ENCODE results near the gene ABCD4. TPM values are rescaled to one million over a fixed set of nuclear protein-coding genes. Genes with fewer than 3 reads are reported as not detected.

ABCD4 gene
- total RNA-seq, 2 experiments from 2014 or later, result 59.6 to 63.0 TPM

DNA sequence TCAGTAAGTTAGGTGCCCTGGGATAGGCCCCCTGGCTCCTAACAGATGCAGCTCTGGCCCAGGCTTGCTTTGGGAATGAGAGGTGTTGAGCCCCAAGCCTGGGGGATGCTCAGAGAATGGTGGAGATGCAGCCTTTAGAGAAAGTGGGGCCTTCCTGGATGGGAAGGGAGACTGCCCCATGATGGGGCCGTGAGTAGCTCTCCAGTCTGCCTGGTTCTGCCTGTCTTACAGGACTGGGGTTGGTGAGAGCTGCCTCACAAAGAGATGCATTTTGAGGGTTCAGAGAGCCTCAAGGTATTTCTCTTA is 45.0 kb upstream of the ABCD4 start:
- ATAC-seq (ENCODE audit: poor library complexity) (no peak), DNase-seq (no peak)
- H3K27ac Mint-ChIP-seq, result no peak overlapping the region
- CTCF ChIA-PET, result no interaction called here
- Histone ChIP-seq H3K27ac (ENCODE audit: low read depth in 1 of 2, low read length in 2 of 2) (no peak overlapping the region), H3K9me3 (ENCODE audit: control insufficient read depth in 1 of 2, insufficient read depth in 1 of 2, low read length in 2 of 2) (no peaks in the 10 kb centered on the region), H3K27me3 (ENCODE audit: control insufficient read depth in 1 of 2, insufficient read depth in 2 of 2, low read length in 2 of 2) (peaks cover 0 to 4% of the 10 kb centered on the region in 2 experiments), H3K36me3 (ENCODE audit: insufficient read depth, low read length) (no peaks in the 10 kb centered on the region), H3K4me3 (ENCODE audit: low read length) (no peak overlapping the region), H3K4me1 (ENCODE audit: insufficient read depth, low read length) (no peaks in the 10 kb centered on the region)
- peaks cover 15% of the 10 kb centered on the region for H3K27me3 Mint-ChIP-seq
- no peaks in the 10 kb centered on the region for H3K4me1 Mint-ChIP-seq (ENCODE audit: low read depth)
- POLR2A ChIA-PET, result no interaction called here
- no peaks in the 10 kb centered on the region for H3K9me3 Mint-ChIP-seq
- TF ChIP-seq, protein P1, sequence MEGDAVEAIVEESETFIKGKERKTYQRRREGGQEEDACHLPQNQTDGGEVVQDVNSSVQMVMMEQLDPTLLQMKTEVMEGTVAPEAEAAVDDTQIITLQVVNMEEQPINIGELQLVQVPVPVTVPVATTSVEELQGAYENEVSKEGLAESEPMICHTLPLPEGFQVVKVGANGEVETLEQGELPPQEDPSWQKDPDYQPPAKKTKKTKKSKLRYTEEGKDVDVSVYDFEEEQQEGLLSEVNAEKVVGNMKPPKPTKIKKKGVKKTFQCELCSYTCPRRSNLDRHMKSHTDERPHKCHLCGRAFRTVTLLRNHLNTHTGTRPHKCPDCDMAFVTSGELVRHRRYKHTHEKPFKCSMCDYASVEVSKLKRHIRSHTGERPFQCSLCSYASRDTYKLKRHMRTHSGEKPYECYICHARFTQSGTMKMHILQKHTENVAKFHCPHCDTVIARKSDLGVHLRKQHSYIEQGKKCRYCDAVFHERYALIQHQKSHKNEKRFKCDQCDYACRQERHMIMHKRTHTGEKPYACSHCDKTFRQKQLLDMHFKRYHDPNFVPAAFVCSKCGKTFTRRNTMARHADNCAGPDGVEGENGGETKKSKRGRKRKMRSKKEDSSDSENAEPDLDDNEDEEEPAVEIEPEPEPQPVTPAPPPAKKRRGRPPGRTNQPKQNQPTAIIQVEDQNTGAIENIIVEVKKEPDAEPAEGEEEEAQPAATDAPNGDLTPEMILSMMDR (IDR thresholded peaks at IDR 0.05), result no peak
- no peak overlapping the region for H3K4me3 Mint-ChIP-seq
- no peaks in the 10 kb centered on the region for H3K36me3 Mint-ChIP-seq (ENCODE audit: low read depth)
- intact Hi-C loops (cut with DNase I, micrococcal nuclease), result no loop called here

DNA sequence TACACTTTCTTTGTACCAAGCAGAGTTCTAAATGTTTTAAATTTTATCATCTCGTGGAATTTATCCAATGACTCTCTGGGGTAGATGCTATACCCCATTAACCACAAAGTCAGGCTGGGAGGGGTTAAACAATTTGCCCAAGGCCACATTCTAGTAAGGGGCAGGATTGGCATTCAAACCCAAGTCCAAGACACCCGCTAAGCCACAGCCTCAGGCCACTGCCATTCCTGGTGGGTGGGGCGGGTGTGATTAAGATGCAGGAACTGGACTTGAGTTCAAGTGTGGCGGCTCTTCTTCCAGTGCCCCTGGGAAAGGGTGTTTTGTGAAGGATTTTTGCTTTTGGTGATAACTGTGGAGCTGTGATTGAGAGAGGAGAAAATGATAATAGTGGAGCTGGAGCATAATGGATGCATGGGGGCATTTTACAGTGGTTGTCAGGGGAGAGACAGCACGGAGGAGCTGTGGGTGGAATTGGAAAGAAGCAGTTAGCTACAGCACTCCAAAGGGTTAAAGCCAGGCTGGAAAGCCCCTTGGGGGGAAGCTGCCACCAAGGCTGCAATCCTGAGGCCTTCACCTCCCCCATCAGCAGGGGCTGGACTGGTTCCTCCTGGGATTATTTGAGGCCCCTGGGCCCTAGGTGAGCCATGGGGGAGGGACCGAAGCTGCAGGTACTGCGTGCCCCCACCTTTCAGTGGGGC is 44.5 kb upstream of the ABCD4 start:
- no peak overlapping the region for H3K27ac ChIP-seq (ENCODE audit: low read depth in 1 of 2, low read length in 2 of 2)
- no peaks in the 10 kb centered on the region for H3K36me3 ChIP-seq (ENCODE audit: insufficient read depth, low read length)
- no peaks in the 10 kb centered on the region for H3K9me3 ChIP-seq (ENCODE audit: control insufficient read depth in 1 of 2, insufficient read depth in 1 of 2, low read length in 2 of 2)
- POLR2A ChIA-PET, result no interaction called here
- no peak overlapping the region for H3K4me3 Mint-ChIP-seq
- no peaks in the 10 kb centered on the region for H3K9me3 Mint-ChIP-seq
- H3K27me3 Mint-ChIP-seq, result peaks cover 10% of the 10 kb centered on the region
- intact Hi-C loops (cut with DNase I, micrococcal nuclease), result no loop called here
- no peaks in the 10 kb centered on the region for H3K4me1 ChIP-seq (ENCODE audit: insufficient read depth, low read length)
- H3K27me3 ChIP-seq (ENCODE audit: control insufficient read depth in 1 of 2, insufficient read depth in 2 of 2, low read length in 2 of 2), result peaks cover 0 to 4% of the 10 kb centered on the region in 2 experiments
- ATAC-seq (ENCODE audit: poor library complexity), result no peak
- TF ChIP-seq, protein P1 (IDR thresholded peaks at IDR 0.05), result no peak
- H3K4me3 ChIP-seq (ENCODE audit: low read length), result no peak overlapping the region
- CTCF ChIA-PET, result no interaction called here
- no peaks in the 10 kb centered on the region for H3K4me1 Mint-ChIP-seq (ENCODE audit: low read depth)
- H3K27ac Mint-ChIP-seq, result no peak overlapping the region
- DNase-seq, result no peak
- no peaks in the 10 kb centered on the region for H3K36me3 Mint-ChIP-seq (ENCODE audit: low read depth)

DNA sequence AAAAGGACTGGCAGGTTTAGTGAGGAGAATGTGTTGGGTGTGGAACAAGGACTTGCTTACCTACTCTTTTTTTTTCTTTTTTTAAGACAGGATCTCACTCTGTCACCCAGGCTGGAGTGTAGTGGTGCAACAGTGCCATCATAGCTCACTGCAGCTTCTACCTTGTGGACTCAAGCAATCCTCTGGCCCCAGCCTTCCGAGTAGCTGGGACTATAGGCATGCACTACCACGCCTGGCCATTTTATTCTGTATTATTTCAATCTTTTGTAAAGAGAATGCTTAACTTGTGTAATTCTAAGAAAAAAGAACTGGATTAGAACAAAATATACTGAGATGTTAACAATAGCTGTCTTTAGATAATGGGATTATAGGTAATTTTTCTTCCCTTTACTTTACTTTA is 43.6 kb upstream of the ABCD4 start:
- Histone ChIP-seq H3K27me3 (ENCODE audit: control insufficient read depth in 1 of 2, insufficient read depth in 2 of 2, low read length in 2 of 2) (peaks cover 0 to 4% of the 10 kb centered on the region in 2 experiments), H3K9me3 (ENCODE audit: control insufficient read depth in 1 of 2, insufficient read depth in 1 of 2, low read length in 2 of 2) (no peaks in the 10 kb centered on the region), H3K4me1 (ENCODE audit: insufficient read depth, low read length) (no peaks in the 10 kb centered on the region), H3K36me3 (ENCODE audit: insufficient read depth, low read length) (no peaks in the 10 kb centered on the region), H3K4me3 (ENCODE audit: low read length) (no peak overlapping the region), H3K27ac (ENCODE audit: low read depth in 1 of 2, low read length in 2 of 2) (no peak overlapping the region)
- Mint-ChIP-seq H3K4me1 (ENCODE audit: low read depth) (no peaks in the 10 kb centered on the region), H3K27ac (no peak overlapping the region), H3K9me3 (no peaks in the 10 kb centered on the region), H3K36me3 (ENCODE audit: low read depth) (no peaks in the 10 kb centered on the region), H3K4me3 (no peak overlapping the region), H3K27me3 (peaks cover 14% of the 10 kb centered on the region)
- intact Hi-C loops (cut with DNase I, micrococcal nuclease), result no loop called here
- POLR2A ChIA-PET, result no interaction called here
- DNase-seq (no peak), ATAC-seq (ENCODE audit: poor library complexity) (no peak)
- TF ChIP-seq, protein P1 (IDR thresholded peaks at IDR 0.05), result no peak
- CTCF ChIA-PET, result no interaction called here

Measured in CD4-positive, alpha-beta T cell (primary cell).